H9 (cell line): ENCODE results near the gene IPPK. TPM values are rescaled to one million over a fixed set of nuclear protein-coding genes. Genes with fewer than 3 reads are reported as not detected.
A peak's percentile ranks its signal among the peaks of the same experiment; 100 is the strongest.

Experiments used
- DNase-seq: peaks from one replicate; pipeline ENCODE4 v3.0.0-alpha.2; 2017
- H2AFZ ChIP-seq: one replicate; pipeline ENCODE4 v1.6.1; 2013; ENCODE audit warnings: mild to moderate bottlenecking, low read length, control low read depth, moderate library complexity
- H2AK5ac ChIP-seq: 2 replicates; pipeline ENCODE4 v1.6.1; 2013; ENCODE audit warnings: low read length, control low read depth, mixed read lengths; ENCODE audit not compliant: insufficient read length
- H2BK120ac ChIP-seq: one replicate; pipeline ENCODE4 v1.6.1; 2013; ENCODE audit warnings: low read depth, mild to moderate bottlenecking, low read length, control low read depth, inconsistent platforms; ENCODE audit not compliant: poor library complexity, severe bottlenecking
- H2BK12ac ChIP-seq: 2 replicates; pipeline ENCODE4 v1.6.1; 2013; ENCODE audit warnings: low read length, control low read depth, mixed read lengths, low read depth; ENCODE audit not compliant: insufficient read length
- H2BK15ac ChIP-seq: 2 replicates; pipeline ENCODE4 v1.6.1; 2013; ENCODE audit warnings: low read depth, low read length, control low read depth
- H2BK20ac ChIP-seq: one replicate; pipeline ENCODE4 v1.6.1; 2013; ENCODE audit warnings: low read depth, mild to moderate bottlenecking, low read length, control low read depth, inconsistent platforms; ENCODE audit not compliant: poor library complexity, severe bottlenecking
- H2BK5ac ChIP-seq: 2 replicates; pipeline ENCODE4 v1.6.1; 2013; ENCODE audit warnings: low read length, control low read depth, mixed read lengths; ENCODE audit not compliant: insufficient read length
- H3K14ac ChIP-seq: 2 replicates; pipeline ENCODE4 v1.6.1; 2013; ENCODE audit warnings: low read length, control low read depth; ENCODE audit not compliant: insufficient read depth
- H3K18ac ChIP-seq: 2 replicates; pipeline ENCODE4 v1.6.1; 2013; ENCODE audit warnings: low read depth, mild to moderate bottlenecking, mixed read lengths, low read length, control low read depth; ENCODE audit not compliant: insufficient read length
- H3K23ac ChIP-seq: 2 replicates; pipeline ENCODE4 v1.6.1; 2013; ENCODE audit warnings: low read length, control low read depth, mixed read lengths, low read depth; ENCODE audit not compliant: insufficient read length
- H3K23me2 ChIP-seq: 2 replicates; pipeline ENCODE4 v1.6.1; 2013; ENCODE audit warnings: low read depth, mild to moderate bottlenecking, mixed read lengths, low read length, control low read depth; ENCODE audit not compliant: insufficient read length, poor library complexity, severe bottlenecking
- H3K27ac ChIP-seq: 2 replicates; pipeline ENCODE4 v1.5.1; 2013; ENCODE audit warnings: low read length, control low read depth, mixed read lengths, low read depth; ENCODE audit not compliant: insufficient read length
- H3K27me3 ChIP-seq: 2 replicates; pipeline ENCODE4 v1.6.1; 2013; ENCODE audit warnings: low read length, control low read depth, inconsistent platforms; ENCODE audit not compliant: insufficient read depth
- H3K4ac ChIP-seq: 2 replicates; pipeline ENCODE4 v1.6.1; 2013; ENCODE audit warnings: low read depth, mild to moderate bottlenecking, control low read depth, inconsistent platforms, low read length, moderate library complexity
- H3K4me1 ChIP-seq: 2 replicates; pipeline ENCODE4 v1.6.1; 2013; ENCODE audit warnings: low read length, control low read depth, inconsistent platforms; ENCODE audit not compliant: insufficient read depth
- H3K4me2 ChIP-seq: 2 replicates; pipeline ENCODE4 v1.6.1; 2013; ENCODE audit warnings: low read length, control low read depth, mixed read lengths; ENCODE audit not compliant: insufficient read length, insufficient read depth
- H3K56ac ChIP-seq: 2 replicates; pipeline ENCODE4 v1.6.1; 2013; ENCODE audit warnings: low read depth, mild to moderate bottlenecking, mixed read lengths, low read length, control low read depth; ENCODE audit not compliant: insufficient read length
- H3K79me1 ChIP-seq: 2 replicates; pipeline ENCODE4 v1.6.1; 2013; ENCODE audit warnings: low read depth, mild to moderate bottlenecking, moderate library complexity, low read length, control low read depth, inconsistent platforms; ENCODE audit not compliant: insufficient read depth, poor library complexity, severe bottlenecking
- H3K79me2 ChIP-seq: 2 replicates; pipeline ENCODE4 v1.6.1; 2013; ENCODE audit warnings: low read length, control low read depth, inconsistent platforms; ENCODE audit not compliant: insufficient read depth
- H3K9ac ChIP-seq: 2 replicates; pipeline ENCODE4 v1.6.1; 2013; ENCODE audit warnings: low read length, control low read depth, mixed read lengths; ENCODE audit not compliant: insufficient read length; ENCODE audit errors: extremely low read depth
- H3K9me3 ChIP-seq: one replicate; pipeline ENCODE4 v1.6.1; 2013; ENCODE audit warnings: low read depth, low read length, inconsistent platforms; ENCODE audit not compliant: control insufficient read depth
- H3T11ph ChIP-seq: one replicate; pipeline ENCODE4 v1.6.1; 2013; ENCODE audit warnings: mild to moderate bottlenecking, low read length, control low read depth, inconsistent platforms
- H4K20me1 ChIP-seq: one replicate; pipeline ENCODE4 v1.6.1; 2013; ENCODE audit not compliant: control insufficient read depth, insufficient read length, insufficient read depth
- H4K5ac ChIP-seq: 2 replicates; pipeline ENCODE4 v1.6.1; 2013; ENCODE audit warnings: low read depth, mild to moderate bottlenecking, mixed read lengths, low read length, control low read depth; ENCODE audit not compliant: insufficient read length
- H4K8ac ChIP-seq: replicated peaks from 2 replicates; pipeline ENCODE4 v1.6.1; 2013; ENCODE audit warnings: low read length, control low read depth, mixed read lengths, low read depth; ENCODE audit not compliant: insufficient read length
- H4K91ac ChIP-seq: 2 replicates; pipeline ENCODE4 v1.6.1; 2013; ENCODE audit warnings: low read depth, mild to moderate bottlenecking, moderate library complexity, mixed read lengths, low read length, control low read depth; ENCODE audit not compliant: insufficient read length
- H3K27ac Mint-ChIP-seq, 3 experiments: 2 replicates in 2 of 3; 3 replicates in 1 of 3; pipeline ENCODE4 v1.8.0; 2020 to 2021; ENCODE audit warnings: mixed read lengths in 3 of 3, mild to moderate bottlenecking in 1 of 3, moderate library complexity in 1 of 3
- H3K27me3 Mint-ChIP-seq: 2 replicates; pipeline ENCODE4 v1.8.0; 2021; ENCODE audit warnings: low read depth, mild to moderate bottlenecking, moderate library complexity, mixed read lengths
- H3K36me3 Mint-ChIP-seq, 3 experiments: 2 replicates in 2 of 3; 3 replicates in 1 of 3; pipeline ENCODE4 v1.8.0; 2020 to 2021; ENCODE audit warnings: low read depth in 3 of 3, mixed read lengths in 3 of 3; ENCODE audit not compliant: insufficient read depth in 1 of 3
- H3K4me1 Mint-ChIP-seq, 2 experiments: 2 replicates each; pipeline ENCODE4 v1.8.0; 2020; ENCODE audit warnings: mixed read lengths in 2 of 2
- H3K4me3 Mint-ChIP-seq, 2 experiments: 2 replicates in 1 of 2; 3 replicates in 1 of 2; pipeline ENCODE4 v1.8.0; 2020 to 2021; ENCODE audit warnings: mild to moderate bottlenecking in 2 of 2, mixed read lengths in 2 of 2, moderate library complexity in 1 of 2
- H3K9me3 Mint-ChIP-seq, 2 experiments: 2 replicates in 1 of 2; 3 replicates in 1 of 2; pipeline ENCODE4 v1.8.0; 2020; ENCODE audit warnings: mild to moderate bottlenecking in 2 of 2, mixed read lengths in 2 of 2, moderate library complexity in 1 of 2
- CTCF ChIP-seq: fragments of 200-600 bp; sonication (generic); conservative IDR thresholded peaks from 3 replicates; pipeline ENCODE4 v1.8.0; 2021; ENCODE audit warnings: antibody characterized with exemption, mild to moderate bottlenecking
- WGBS: extraction: QIAGEN DNeasy Blood & Tissue Kit; methylation state at CpG from one replicate; pipeline ENCODE4 v1.1.7; 2013; ENCODE audit warnings: missing lambda C conversion rate, low lambda C conversion rate, mixed read lengths; ENCODE audit not compliant: insufficient read length; ENCODE audit errors: extremely low coverage; 5-methylcytosine and 5-hydroxymethylcytosine counted together
- total RNA-seq: library from RNA; stranded (reverse); gene quantifications from 2 replicates; pipeline ENCODE4 v1.2.1, GENCODE V29; 2021

Gene IPPK
- total RNA-seq, 1 experiment from 2014 or later: 10.7 TPM

GRCh38 chr9:92619601-92620300, 50.2 kb downstream of the IPPK start:
- no peak overlapping the region for H3K18ac ChIP-seq
- no peaks in the 10 kb centered on the region for H4K20me1 ChIP-seq
- no peaks in the 10 kb centered on the region for H3K9me3 Mint-ChIP-seq
- H4K8ac ChIP-seq: no peak overlapping the region
- TF ChIP-seq CTCF: no peak
- H3K27me3 ChIP-seq: no peaks in the 10 kb centered on the region
- H3K27me3 Mint-ChIP-seq: no peaks in the 10 kb centered on the region
- no peak overlapping the region; the same call in 1 of the 2 replicates for H3K14ac ChIP-seq
- H2BK5ac ChIP-seq: no peak overlapping the region
- no peaks in the 10 kb centered on the region for H3K23me2 ChIP-seq
- no peak overlapping the region for H2AFZ ChIP-seq
- no peak overlapping the region for H3K4me2 ChIP-seq
- H2BK20ac ChIP-seq: no peak overlapping the region
- H4K91ac ChIP-seq: no peak overlapping the region
- peak; percentile 16 for DNase-seq
- no peak overlapping the region for H3K23ac ChIP-seq
- no peak overlapping the region for H3K27ac ChIP-seq
- no peak overlapping the region for H3K56ac ChIP-seq
- H2BK15ac ChIP-seq: no peak overlapping the region
- H3K79me1 ChIP-seq: no peaks in the 10 kb centered on the region
- no peak overlapping the region for H3K4me3 Mint-ChIP-seq
- no peaks in the 10 kb centered on the region for H3K4me1 ChIP-seq
- peaks cover 0 to 53% (median 13%) of the 10 kb centered on the region in 3 experiments; a peak in 5 of 7 replicates for H3K36me3 Mint-ChIP-seq
- no peak overlapping the region for H3T11ph ChIP-seq
- no peaks in the 10 kb centered on the region for H3K9me3 ChIP-seq
- no peaks in the 10 kb centered on the region for H3K4me1 Mint-ChIP-seq
- no peak overlapping the region for H3K27ac Mint-ChIP-seq
- H4K5ac ChIP-seq: no peak overlapping the region
- H3K4ac ChIP-seq: no peak overlapping the region
- no peaks in the 10 kb centered on the region for H3K79me2 ChIP-seq
- H2BK120ac ChIP-seq: no peak overlapping the region
- H2AK5ac ChIP-seq: no peak overlapping the region
- H2BK12ac ChIP-seq: no peak overlapping the region
- no CpG with 5 or more reads among the region's 24 CpGs for WGBS
- H3K9ac ChIP-seq: no peak overlapping the region
